Sigmoid colon (tissue), 7 donors: ENCODE data around the gene SENP3. TPM values are rescaled to one million over a fixed set of nuclear protein-coding genes. Genes with fewer than 3 reads are reported as not detected.

Experiments
- DNase-seq: peaks from one replicate; pipeline ENCODE4 v3.0.0-alpha.2; 2019
- H3K27ac ChIP-seq, 4 donors: fragments of 200-600 bp; sonication (generic); one replicate each; pipeline ENCODE4 v1.5.1; 2016 to 2019; ENCODE audit warnings: mild to moderate bottlenecking in 1 of 4
- H3K27me3 ChIP-seq, 3 donors: fragments of 200-600 bp; sonication (generic); one replicate each; pipeline ENCODE4 v1.5.1; 2019; ENCODE audit warnings: mild to moderate bottlenecking in 1 of 3
- H3K36me3 ChIP-seq, 4 donors: fragments of 200-600 bp; sonication (generic); one replicate each; pipeline ENCODE4 v1.5.1; 2016 to 2019
- H3K4me1 ChIP-seq, 4 donors: fragments of 200-600 bp; sonication (generic); one replicate each; pipeline ENCODE4 v1.5.1; 2017 to 2019
- H3K4me3 ChIP-seq, 4 donors: fragments of 200-600 bp; sonication (generic); one replicate each; pipeline ENCODE4 v1.5.1; 2017 to 2019; ENCODE audit warnings: mild to moderate bottlenecking in 2 of 4, moderate library complexity in 1 of 4
- H3K9me3 ChIP-seq, 4 donors: fragments of 200-600 bp in 3 of 4; sonication (generic) in 3 of 4; one replicate each; pipeline versions ENCODE4 v1.5.1 to v1.6.1; 2013 to 2019
- CTCF ChIP-seq, 4 experiments: fragments of 450-650 bp in 3 of 4; fragments of 200-600 bp in 1 of 4; IDR thresholded peaks; one replicate each; pipeline ENCODE4 v1.5.1; 2016 to 2019; ENCODE audit warnings: antibody characterized with exemption in 4 of 4, mild to moderate bottlenecking in 3 of 4, moderate library complexity in 2 of 4
- EP300 ChIP-seq, 4 donors: sonication (generic); formaldehyde crosslinking; IDR thresholded peaks; one replicate each; pipeline ENCODE4 v1.6.1; 2017; ENCODE audit warnings: antibody characterized with exemption in 4 of 4
- POLR2A ChIP-seq, 2 donors: fragments of 450-650 bp; IDR thresholded peaks; one replicate each; pipeline ENCODE4 v1.6.1; 2016; ENCODE audit warnings: antibody characterized with exemption in 2 of 2, mild to moderate bottlenecking in 2 of 2, moderate library complexity in 2 of 2
- POLR2AphosphoS5 ChIP-seq, 4 donors: sonication (generic); formaldehyde crosslinking; IDR thresholded peaks; one replicate each; pipeline ENCODE4 v1.6.1; 2017; ENCODE audit warnings: antibody characterized with exemption in 4 of 4
- WGBS, 2 donors: extraction: QIAGEN DNeasy Blood & Tissue Kit; methylation state at CpG; one replicate each; pipeline ENCODE4 v1.1.7; 2013; 5-methylcytosine and 5-hydroxymethylcytosine counted together
- intact Hi-C: fragments of 100-400 bp; cut with DNase I; formaldehyde crosslinking; loops from one replicate; pipeline ENCODE4 v1.15.1; 2023
- polyA plus RNA-seq, 3 donors: library from polyadenylated mRNA; stranded (reverse); fragments of 200-250 nt; gene quantifications; one replicate each; pipeline ENCODE4 v1.2.3, GENCODE V29; 2013
- small RNA-seq, 3 donors: library from RNA; depleted of rRNA; stranded (forward); fragments of <200 nt; gene quantifications; one replicate each; pipeline ENCODE3, GENCODE V24; 2016
- total RNA-seq, 4 donors: library from RNA; depleted of rRNA; stranded (reverse); fragments of >200 nt; gene quantifications; one replicate each; pipeline ENCODE4 v1.1.0, GENCODE V29; 2016
- donor health status: healthy with polysubstance abuse.
- donor health status: Bipolar disorder and iron deficiency.
- donor health status: healthy.

The SENP3 gene
- total and polyA plus RNA-seq, 7 donors: 28.2 to 91.1 (median 73.5) TPM

- no peaks in the 10 kb centered on the region for H3K36me3 ChIP-seq
- no peaks in the 10 kb centered on the region for H3K27me3 ChIP-seq
- TF ChIP-seq POLR2AphosphoS5 (IDR thresholded peaks at IDR 0.05) (no peak), EP300 (IDR thresholded peaks at IDR 0.05) (no peak), POLR2A (IDR thresholded peaks at IDR 0.05) (no peak), CTCF (IDR thresholded peaks at IDR 0.05) (no peak)
- no peak overlapping the region for H3K27ac ChIP-seq
- WGBS, 2 donors: 67 to 76% methylated on average over 5 of the region's 5 CpGs
- no peaks in the 10 kb centered on the region for H3K9me3 ChIP-seq
- H3K4me3 ChIP-seq: no peak overlapping the region
- intact Hi-C loops: no loop called here
- DNase-seq: no peak
- H3K4me1 ChIP-seq: peaks cover 0 to 11% (median 11%) of the 10 kb centered on the region in 4 donors
Measured at GRCh38 chr17:7618608-7619007, 56.9 kb downstream of the SENP3 start.

- 88 to 94% methylated on average over 8 of the region's 8 CpGs for WGBS, 2 donors
- Histone ChIP-seq H3K4me3 (no peak overlapping the region), H3K9me3 (no peaks in the 10 kb centered on the region), H3K27ac (no peak overlapping the region), H3K27me3 (no peaks in the 10 kb centered on the region), H3K4me1 (no peaks in the 10 kb centered on the region), H3K36me3 (peaks cover 0 to 7% (median 3%) of the 10 kb centered on the region in 4 donors)
- TF ChIP-seq POLR2A (IDR thresholded peaks at IDR 0.05): no peak
- DNase-seq: no peak
- intact Hi-C loops: no loop called here
Measured at GRCh38 chr17:7620835-7621234, 59.1 kb downstream of the SENP3 start.

Small RNA genes lying within 50 kb of the gene (small RNA-seq; reads per million reads assigned to genes)
- 0 reads per million in 3 donors for gene CD68
- gene RF00019: 0 reads per million in 3 donors
- gene SNORA48: 0 reads per million in 3 donors
- 0 reads per million in 3 donors for gene SNORD10

Other genes starting within 250 kb of the SENP3 start
Only the 30 nearest of the 31 such genes appear.
- gene NEURL4, start 232.6 kb upstream of the SENP3 start, total RNA-seq: 10 to 100 TPM; 14.3 to 29.6 (median 17.6) TPM
- 10 to 100 TPM in 1 of 3 donors, 1 to 10 TPM in 2; 6.0 to 31.6 (median 6.0) TPM for gene NEURL4, start 232.6 kb upstream of the SENP3 start, polyA plus RNA-seq
- 1 to 10 TPM; 1.1 to 3.9 (median 2.9) TPM for gene ACAP1, start 225.4 kb upstream of the SENP3 start, total RNA-seq
- 10 to 100 TPM in 1 of 3 donors, 1 to 10 TPM in 2; 1.2 to 55.8 (median 1.4) TPM for gene ACAP1, start 225.4 kb upstream of the SENP3 start, polyA plus RNA-seq
- gene KCTD11, start 209.8 kb upstream of the SENP3 start, total RNA-seq: 1 to 10 TPM; 4.4 to 6.4 (median 5.5) TPM
- 10 to 100 TPM in 1 of 3 donors, 1 to 10 TPM in 2; 6.2 to 11.7 (median 9.0) TPM for gene KCTD11, start 209.8 kb upstream of the SENP3 start, polyA plus RNA-seq
- not detected for gene TMEM95, start 206.8 kb upstream of the SENP3 start, total RNA-seq
- gene TMEM95, start 206.8 kb upstream of the SENP3 start, polyA plus RNA-seq: not detected
- gene TNK1, start 180.8 kb upstream of the SENP3 start, total RNA-seq: 1 to 10 TPM; 2.1 to 5.4 (median 3.4) TPM
- gene TNK1, start 180.8 kb upstream of the SENP3 start, polyA plus RNA-seq: 10 to 100 TPM in 2 of 3 donors, 1 to 10 TPM in 1; 8.4 to 14.6 (median 10.4) TPM
- gene PLSCR3, start 167.4 kb upstream of the SENP3 start, total RNA-seq: 10 to 100 TPM; 10.4 to 18.3 (median 14.2) TPM
- gene PLSCR3, start 167.4 kb upstream of the SENP3 start, polyA plus RNA-seq: 10 to 100 TPM; 11.6 to 27.2 (median 18.0) TPM
- gene TMEM256, start 157.8 kb upstream of the SENP3 start, total RNA-seq: 100 to 1,000 TPM in 2 of 4 donors, 10 to 100 TPM in 2; 19.0 to 152 (median 99.7) TPM
- gene TMEM256, start 157.8 kb upstream of the SENP3 start, polyA plus RNA-seq: 100 to 1,000 TPM; 150 to 357 (median 235) TPM
- 10 to 100 TPM in 2 of 4 donors, 1 to 10 TPM in 2; 6.8 to 18.8 (median 10.4) TPM for gene NLGN2, start 154.1 kb upstream of the SENP3 start, total RNA-seq
- 1 to 10 TPM in 1 of 3 donors, under 1 TPM in 2; 0.60 to 8.9 (median 0.69) TPM for gene NLGN2, start 154.1 kb upstream of the SENP3 start, polyA plus RNA-seq
- gene SPEM1, start 141.6 kb upstream of the SENP3 start, total RNA-seq: not detected
- gene SPEM1, start 141.6 kb upstream of the SENP3 start, polyA plus RNA-seq: not detected
- not detected for gene SPEM2, start 136.3 kb upstream of the SENP3 start, total RNA-seq
- gene SPEM2, start 136.3 kb upstream of the SENP3 start, polyA plus RNA-seq: not detected
- gene SPEM3, start 133.1 kb upstream of the SENP3 start, total RNA-seq: not detected
- not detected for gene SPEM3, start 133.1 kb upstream of the SENP3 start, polyA plus RNA-seq
- 1 to 10 TPM; 1.2 to 2.5 (median 1.6) TPM for gene TMEM102, start 126.5 kb upstream of the SENP3 start, total RNA-seq
- gene TMEM102, start 126.5 kb upstream of the SENP3 start, polyA plus RNA-seq: 10 to 100 TPM in 1 of 3 donors, 1 to 10 TPM in 2; 6.6 to 14.5 (median 8.1) TPM
- gene FGF11, start 122.4 kb upstream of the SENP3 start, total RNA-seq: under 1 TPM in 1 of 4 donors, not detected in 3; 0.36 TPM
- 1 to 10 TPM in 1 of 3 donors, under 1 TPM in 1, not detected in 1; 0.69 to 2.8 TPM for gene FGF11, start 122.4 kb upstream of the SENP3 start, polyA plus RNA-seq
- 1 to 10 TPM; 4.2 to 8.1 (median 6.5) TPM for gene CHRNB1, start 116.9 kb upstream of the SENP3 start, total RNA-seq
- 10 to 100 TPM in 2 of 3 donors, 1 to 10 TPM in 1; 7.2 to 13.2 (median 11.2) TPM for gene CHRNB1, start 116.9 kb upstream of the SENP3 start, polyA plus RNA-seq
- gene ZBTB4, start 82.3 kb upstream of the SENP3 start, total RNA-seq: 10 to 100 TPM; 42.5 to 56.5 (median 45.3) TPM
- 10 to 100 TPM in 2 of 3 donors, 1 to 10 TPM in 1; 5.5 to 19.6 (median 12.0) TPM for gene ZBTB4, start 82.3 kb upstream of the SENP3 start, polyA plus RNA-seq
- not detected for gene SLC35G6, start 80.5 kb upstream of the SENP3 start, total RNA-seq
- not detected for gene SLC35G6, start 80.5 kb upstream of the SENP3 start, polyA plus RNA-seq
- 10 to 100 TPM; 30.1 to 43.2 (median 36.5) TPM for gene POLR2A, start 77.6 kb upstream of the SENP3 start, total RNA-seq
- 10 to 100 TPM in 2 of 3 donors, 1 to 10 TPM in 1; 7.2 to 51.1 (median 11.3) TPM for gene POLR2A, start 77.6 kb upstream of the SENP3 start, polyA plus RNA-seq
- 100 to 1,000 TPM in 2 of 4 donors, 10 to 100 TPM in 2; 60.1 to 122 (median 91.8) TPM for gene TNFSF12, start 12.9 kb upstream of the SENP3 start, total RNA-seq
- 10 to 100 TPM; 18.0 to 45.0 (median 26.1) TPM for gene TNFSF12, start 12.9 kb upstream of the SENP3 start, polyA plus RNA-seq
- 10 to 100 TPM; 20.2 to 41.0 (median 24.5) TPM for gene TNFSF13, start 3.2 kb upstream of the SENP3 start, total RNA-seq
- 100 to 1,000 TPM in 1 of 3 donors, 10 to 100 TPM in 2; 15.6 to 108 (median 21.0) TPM for gene TNFSF13, start 3.2 kb upstream of the SENP3 start, polyA plus RNA-seq
- 10 to 100 TPM; 24.6 to 56.4 (median 37.0) TPM for gene CD68, start 17.7 kb downstream of the SENP3 start, total RNA-seq
- gene CD68, start 17.7 kb downstream of the SENP3 start, polyA plus RNA-seq: 100 to 1,000 TPM in 2 of 3 donors, 10 to 100 TPM in 1; 58.3 to 161 (median 118) TPM
- 10 to 100 TPM; 38.5 to 67.1 (median 50.8) TPM for gene MPDU1, start 21.9 kb downstream of the SENP3 start, total RNA-seq
- gene MPDU1, start 21.9 kb downstream of the SENP3 start, polyA plus RNA-seq: 100 to 1,000 TPM in 1 of 3 donors, 10 to 100 TPM in 2; 38.4 to 121 (median 45.3) TPM
- gene SOX15, start 28.2 kb downstream of the SENP3 start, total RNA-seq: 10 to 100 TPM in 2 of 4 donors, 1 to 10 TPM in 2; 2.5 to 15.3 (median 10.5) TPM
- gene SOX15, start 28.2 kb downstream of the SENP3 start, polyA plus RNA-seq: 1 to 10 TPM in 2 of 3 donors, not detected in 1; 1.2 TPM
- gene FXR2, start 53.0 kb downstream of the SENP3 start, total RNA-seq: 10 to 100 TPM; 33.8 to 35.5 (median 34.6) TPM
- gene FXR2, start 53.0 kb downstream of the SENP3 start, polyA plus RNA-seq: 10 to 100 TPM; 21.3 to 27.4 (median 21.6) TPM
- gene SAT2, start 65.9 kb downstream of the SENP3 start, total RNA-seq: 100 to 1,000 TPM in 2 of 4 donors, 10 to 100 TPM in 2; 72.9 to 116 (median 99.2) TPM
- 100 to 1,000 TPM in 2 of 3 donors, 10 to 100 TPM in 1; 96.9 to 115 (median 107) TPM for gene SAT2, start 65.9 kb downstream of the SENP3 start, polyA plus RNA-seq
- not detected for gene SHBG, start 68.2 kb downstream of the SENP3 start, total RNA-seq
- 1 to 10 TPM in 1 of 3 donors, under 1 TPM in 1, not detected in 1; 0.34 to 1.2 TPM for gene SHBG, start 68.2 kb downstream of the SENP3 start, polyA plus RNA-seq
- gene ATP1B2, start 89.0 kb downstream of the SENP3 start, total RNA-seq: 1 to 10 TPM; 1.2 to 4.2 (median 1.5) TPM
- gene ATP1B2, start 89.0 kb downstream of the SENP3 start, polyA plus RNA-seq: 1 to 10 TPM in 1 of 3 donors, under 1 TPM in 1, not detected in 1; 0.60 to 1.2 TPM
- 10 to 100 TPM; 14.0 to 31.5 (median 15.9) TPM for gene TP53, start 125.6 kb downstream of the SENP3 start, total RNA-seq
- 10 to 100 TPM; 14.4 to 45.3 (median 16.2) TPM for gene TP53, start 125.6 kb downstream of the SENP3 start, polyA plus RNA-seq
- gene WRAP53, start 126.6 kb downstream of the SENP3 start, total RNA-seq: 10 to 100 TPM in 1 of 4 donors, 1 to 10 TPM in 3; 3.9 to 16.3 (median 4.8) TPM
- gene WRAP53, start 126.6 kb downstream of the SENP3 start, polyA plus RNA-seq: 10 to 100 TPM in 1 of 3 donors, 1 to 10 TPM in 2; 3.6 to 15.5 (median 7.6) TPM
- gene EFNB3, start 143.3 kb downstream of the SENP3 start, total RNA-seq: under 1 TPM; 0.28 to 0.71 (median 0.44) TPM
- gene EFNB3, start 143.3 kb downstream of the SENP3 start, polyA plus RNA-seq: 1 to 10 TPM in 1 of 3 donors, not detected in 2; 1.0 TPM
- under 1 TPM in 3 of 4 donors, not detected in 1; under 0.01 to 0.36 (median 0.28) TPM for gene DNAH2, start 155.8 kb downstream of the SENP3 start, total RNA-seq
- gene DNAH2, start 155.8 kb downstream of the SENP3 start, polyA plus RNA-seq: under 1 TPM in 1 of 3 donors, not detected in 2; 0.32 TPM